Panc1 (cell line): ENCODE data around the gene CUX1.

ENCODE experiments used
- POLR2AphosphoS5 ChIP-seq: IDR thresholded peaks from 2 replicates; pipeline ENCODE4 v1.6.1; 2012; ENCODE audit warnings: mild to moderate bottlenecking, low read depth, low read length, moderate library complexity
- SIN3A ChIP-seq: IDR thresholded peaks from 2 replicates; pipeline ENCODE4 v1.6.1; 2012; ENCODE audit warnings: low read depth, mild to moderate bottlenecking, low read length, moderate library complexity, borderline replicate concordance; ENCODE audit not compliant: insufficient read depth
- TF ChIP-seq, protein P1 (sequence below): fragments of 450-650 bp; IDR thresholded peaks from 2 replicates; pipeline ENCODE4 v1.5.1; 2017; ENCODE audit warnings: mild to moderate bottlenecking
- TF ChIP-seq, protein P2 (sequence below), 2 experiments: IDR thresholded peaks; 2 replicates each; pipeline ENCODE4 v1.6.1; 2011 to 2012; ENCODE audit warnings: low read depth in 2 of 2, control low read depth in 1 of 2, low read length in 1 of 2, mild to moderate bottlenecking in 1 of 2, moderate library complexity in 1 of 2; ENCODE audit not compliant: insufficient read depth in 1 of 2

DNA sequence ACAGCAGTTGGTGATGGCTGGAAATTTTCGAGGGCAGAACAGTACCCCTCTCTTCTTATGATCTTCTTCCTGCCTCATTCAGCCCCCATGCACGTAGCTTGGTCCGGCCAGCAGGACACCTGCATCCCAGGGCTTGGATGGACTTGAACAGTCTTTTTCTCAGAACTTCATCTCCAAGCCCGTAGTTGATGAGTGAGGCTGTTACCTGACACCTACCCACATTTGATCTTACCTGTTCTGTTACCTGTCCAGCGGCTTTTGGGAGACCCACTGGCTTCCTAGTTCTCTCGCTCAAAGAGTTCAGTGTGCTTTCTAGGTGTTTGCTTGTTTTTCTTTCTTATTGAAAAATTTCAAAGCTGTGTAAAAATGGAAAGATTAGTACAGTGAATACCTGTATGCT is 212.2 kb downstream of the CUX1 start:
- TF ChIP-seq, protein P1, sequence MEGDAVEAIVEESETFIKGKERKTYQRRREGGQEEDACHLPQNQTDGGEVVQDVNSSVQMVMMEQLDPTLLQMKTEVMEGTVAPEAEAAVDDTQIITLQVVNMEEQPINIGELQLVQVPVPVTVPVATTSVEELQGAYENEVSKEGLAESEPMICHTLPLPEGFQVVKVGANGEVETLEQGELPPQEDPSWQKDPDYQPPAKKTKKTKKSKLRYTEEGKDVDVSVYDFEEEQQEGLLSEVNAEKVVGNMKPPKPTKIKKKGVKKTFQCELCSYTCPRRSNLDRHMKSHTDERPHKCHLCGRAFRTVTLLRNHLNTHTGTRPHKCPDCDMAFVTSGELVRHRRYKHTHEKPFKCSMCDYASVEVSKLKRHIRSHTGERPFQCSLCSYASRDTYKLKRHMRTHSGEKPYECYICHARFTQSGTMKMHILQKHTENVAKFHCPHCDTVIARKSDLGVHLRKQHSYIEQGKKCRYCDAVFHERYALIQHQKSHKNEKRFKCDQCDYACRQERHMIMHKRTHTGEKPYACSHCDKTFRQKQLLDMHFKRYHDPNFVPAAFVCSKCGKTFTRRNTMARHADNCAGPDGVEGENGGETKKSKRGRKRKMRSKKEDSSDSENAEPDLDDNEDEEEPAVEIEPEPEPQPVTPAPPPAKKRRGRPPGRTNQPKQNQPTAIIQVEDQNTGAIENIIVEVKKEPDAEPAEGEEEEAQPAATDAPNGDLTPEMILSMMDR, result no peak
- TF ChIP-seq POLR2AphosphoS5, result no peak
- TF ChIP-seq, protein P2, sequence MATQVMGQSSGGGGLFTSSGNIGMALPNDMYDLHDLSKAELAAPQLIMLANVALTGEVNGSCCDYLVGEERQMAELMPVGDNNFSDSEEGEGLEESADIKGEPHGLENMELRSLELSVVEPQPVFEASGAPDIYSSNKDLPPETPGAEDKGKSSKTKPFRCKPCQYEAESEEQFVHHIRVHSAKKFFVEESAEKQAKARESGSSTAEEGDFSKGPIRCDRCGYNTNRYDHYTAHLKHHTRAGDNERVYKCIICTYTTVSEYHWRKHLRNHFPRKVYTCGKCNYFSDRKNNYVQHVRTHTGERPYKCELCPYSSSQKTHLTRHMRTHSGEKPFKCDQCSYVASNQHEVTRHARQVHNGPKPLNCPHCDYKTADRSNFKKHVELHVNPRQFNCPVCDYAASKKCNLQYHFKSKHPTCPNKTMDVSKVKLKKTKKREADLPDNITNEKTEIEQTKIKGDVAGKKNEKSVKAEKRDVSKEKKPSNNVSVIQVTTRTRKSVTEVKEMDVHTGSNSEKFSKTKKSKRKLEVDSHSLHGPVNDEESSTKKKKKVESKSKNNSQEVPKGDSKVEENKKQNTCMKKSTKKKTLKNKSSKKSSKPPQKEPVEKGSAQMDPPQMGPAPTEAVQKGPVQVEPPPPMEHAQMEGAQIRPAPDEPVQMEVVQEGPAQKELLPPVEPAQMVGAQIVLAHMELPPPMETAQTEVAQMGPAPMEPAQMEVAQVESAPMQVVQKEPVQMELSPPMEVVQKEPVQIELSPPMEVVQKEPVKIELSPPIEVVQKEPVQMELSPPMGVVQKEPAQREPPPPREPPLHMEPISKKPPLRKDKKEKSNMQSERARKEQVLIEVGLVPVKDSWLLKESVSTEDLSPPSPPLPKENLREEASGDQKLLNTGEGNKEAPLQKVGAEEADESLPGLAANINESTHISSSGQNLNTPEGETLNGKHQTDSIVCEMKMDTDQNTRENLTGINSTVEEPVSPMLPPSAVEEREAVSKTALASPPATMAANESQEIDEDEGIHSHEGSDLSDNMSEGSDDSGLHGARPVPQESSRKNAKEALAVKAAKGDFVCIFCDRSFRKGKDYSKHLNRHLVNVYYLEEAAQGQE (IDR thresholded peaks at IDR 0.05; ENCODE audit: insufficient read depth in 1 of 2, low read depth in 2 of 2, low read length in 1 of 2), result no peak
- no peak for TF ChIP-seq SIN3A
